Skin of body (tissue), 2 donors: Measurements from ENCODE around the gene CEP170. TPM values are rescaled to one million over a fixed set of nuclear protein-coding genes. Genes with fewer than 3 reads are reported as not detected.
A peak's percentile ranks its signal among the peaks of the same experiment; 100 is the strongest.

Experiments
- DNase-seq: peaks from one replicate; lab custom pipeline; 2025; lab: John Stamatoyannopoulos, UW
- total RNA-seq: library from RNA; depleted of rRNA; stranded (reverse); fragments of >200 nt; gene quantifications from one replicate; pipeline ENCODE4 v1.2.3, GENCODE V29; 2014

Gene CEP170
- total RNA-seq: 82.1 TPM

DNA sequence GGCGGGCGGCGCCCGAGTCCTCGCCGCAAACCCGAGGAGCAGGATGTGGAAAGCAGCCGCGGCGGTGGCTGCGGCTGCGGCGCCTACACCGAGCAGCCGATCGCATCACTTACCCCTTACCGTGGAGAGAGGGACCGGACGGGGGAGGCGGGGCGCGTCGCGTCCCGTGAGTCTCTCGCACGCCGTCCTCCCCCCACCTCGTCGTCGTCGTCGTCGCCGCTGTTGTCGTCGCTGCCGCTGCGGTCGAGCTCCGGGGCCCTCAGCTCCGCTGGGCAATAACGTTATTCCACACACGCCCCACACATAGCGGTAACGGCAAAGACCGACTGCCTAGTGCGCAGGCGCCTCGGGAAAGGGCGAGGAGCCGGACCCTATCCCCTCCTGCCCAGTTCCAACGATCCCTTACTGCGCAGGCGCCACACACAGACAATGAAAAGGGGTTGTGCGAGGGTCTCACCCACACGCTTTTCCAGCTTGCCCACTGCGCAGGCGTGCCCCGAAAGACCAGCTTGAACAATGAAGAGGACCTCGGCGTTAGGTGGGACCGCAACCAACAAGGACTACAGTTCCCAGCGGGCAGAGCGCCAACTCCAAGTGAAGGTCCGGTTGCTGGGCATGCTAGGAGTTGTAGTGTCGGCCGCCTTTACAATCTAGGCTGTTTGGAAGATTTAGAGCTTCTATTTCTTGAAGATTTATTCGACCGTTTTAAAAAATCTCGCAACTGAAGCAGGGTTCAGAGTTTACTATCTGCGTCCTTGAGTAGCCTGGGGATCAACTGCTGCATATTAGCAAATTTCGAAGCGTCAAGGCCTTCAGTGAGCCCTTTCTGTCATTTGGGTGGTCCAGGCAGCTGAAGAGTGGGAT, at the start of gene CEP170:
Gene CEP170, minus strand, starts transcription at position 355 of the 864 bp plus-strand sequence. CDS start 30,001 bp downstream, outside the sequence.
- DNase-seq: peak; percentile 98

DNA sequence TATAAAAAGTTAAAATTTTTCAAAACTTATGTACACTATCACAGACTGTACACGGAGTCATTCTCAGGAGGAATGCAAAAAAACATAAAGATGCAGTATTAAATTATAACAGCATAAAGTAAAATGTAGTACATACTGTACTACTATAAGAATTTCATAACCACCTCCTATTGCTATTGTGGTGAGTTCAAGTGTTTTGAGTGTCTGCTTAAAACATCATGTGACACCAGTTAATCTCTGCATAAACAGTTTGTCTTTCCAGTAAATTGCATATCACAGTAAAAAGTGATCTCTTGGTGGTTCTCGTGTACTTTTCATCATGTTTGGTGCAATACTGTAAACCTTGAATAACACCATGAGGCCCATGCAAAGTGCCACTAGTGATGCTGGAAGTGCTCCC, 46.0 kb upstream of the CEP170 start:
- DNase-seq: no peak

DNA sequence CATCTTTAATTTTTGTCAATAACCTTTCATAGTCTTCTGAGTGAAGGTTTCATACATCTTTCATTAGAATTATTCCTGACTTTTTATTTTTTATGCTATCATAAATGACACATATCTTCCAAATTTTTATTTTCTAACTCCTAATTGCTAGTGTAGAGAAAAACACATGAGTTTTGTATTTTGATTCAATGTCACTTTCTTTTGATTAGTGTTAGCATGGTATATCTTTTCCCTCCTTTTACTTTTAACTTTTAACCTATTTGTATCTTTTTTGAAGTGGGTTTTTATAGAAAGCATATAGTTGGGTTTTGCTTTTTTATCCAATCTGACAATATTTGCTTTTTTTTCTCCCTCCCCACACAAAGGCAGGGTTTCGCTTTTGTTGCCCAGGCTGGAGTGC, 44.0 kb upstream of the CEP170 start:
- no peak for DNase-seq

DNA sequence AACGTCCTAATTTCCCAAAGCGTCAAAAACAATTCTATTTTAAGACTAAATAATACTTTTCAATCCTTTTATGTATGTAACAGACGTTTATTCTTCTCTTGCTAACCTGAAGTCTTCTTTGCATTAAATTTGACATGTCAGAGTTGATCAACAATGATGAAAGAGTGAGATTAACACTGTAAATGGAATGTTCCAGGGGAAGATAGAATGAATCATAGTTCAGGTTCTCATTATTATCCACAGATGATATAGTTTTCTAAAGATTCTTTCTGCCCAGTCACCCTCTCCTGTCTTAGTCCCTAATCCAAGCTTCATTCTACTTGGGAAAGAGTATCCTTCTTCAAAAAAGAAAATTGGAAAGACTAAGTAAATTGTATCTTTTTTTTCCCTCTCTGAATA, 39.6 kb upstream of the CEP170 start:
- DNase-seq: no peak

DNA sequence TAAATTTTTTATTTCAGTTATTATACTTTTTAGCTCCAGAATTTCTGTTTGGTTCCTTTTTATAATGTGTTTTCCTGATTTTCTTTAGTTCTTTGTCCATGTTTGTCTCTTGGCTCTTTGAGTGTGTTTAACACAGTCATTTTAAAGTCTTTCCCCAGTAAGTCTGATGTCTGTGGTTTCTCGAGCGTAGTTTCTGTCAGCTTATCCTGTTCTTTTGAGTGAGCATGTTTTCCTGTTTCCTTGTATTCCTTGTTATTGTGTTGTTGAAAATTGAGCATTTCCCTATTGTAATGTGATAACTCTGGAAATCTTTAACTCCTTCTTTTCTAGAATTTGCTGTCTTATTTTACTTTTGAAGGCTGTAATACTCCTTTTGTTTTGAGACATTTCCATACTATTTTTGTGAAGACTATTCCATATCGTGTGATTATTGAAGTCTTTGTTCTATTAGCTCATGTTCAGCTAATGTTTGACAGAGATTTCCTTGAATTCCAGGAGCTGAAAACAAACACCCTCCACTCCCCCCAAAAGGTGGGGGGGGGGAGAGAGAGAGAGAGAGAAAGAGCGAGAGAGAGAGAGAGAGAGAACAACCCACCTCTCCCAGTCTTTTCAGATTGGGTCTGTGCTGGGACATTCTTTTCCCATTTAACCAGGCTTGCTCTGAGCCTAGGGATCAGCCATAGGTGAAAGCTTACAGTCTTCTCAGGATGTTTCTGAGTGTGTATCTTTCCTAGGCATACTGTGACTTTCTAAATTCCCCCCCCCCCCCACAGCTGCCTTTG, 39.1 kb upstream of the CEP170 start:
- DNase-seq: no peak

DNA sequence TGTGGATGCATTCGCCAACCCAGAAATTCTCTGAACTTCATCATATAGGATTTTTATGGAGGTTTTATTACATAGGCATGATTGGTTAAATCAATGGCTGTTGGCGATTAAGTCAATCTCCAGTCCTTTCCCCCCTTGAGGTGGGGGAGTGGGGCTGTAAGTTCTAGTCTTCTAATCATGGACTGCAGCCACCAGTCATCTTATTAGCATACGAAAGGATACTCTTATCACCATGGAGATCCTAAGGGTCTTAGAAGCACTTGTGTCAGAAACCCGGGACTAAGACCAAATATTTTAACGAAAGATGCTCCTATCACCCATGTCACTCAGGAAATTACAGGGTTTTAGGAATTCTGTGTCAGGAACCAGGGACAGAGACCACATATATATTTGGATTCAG, 37.0 kb upstream of the CEP170 start:
- DNase-seq: no peak

DNA sequence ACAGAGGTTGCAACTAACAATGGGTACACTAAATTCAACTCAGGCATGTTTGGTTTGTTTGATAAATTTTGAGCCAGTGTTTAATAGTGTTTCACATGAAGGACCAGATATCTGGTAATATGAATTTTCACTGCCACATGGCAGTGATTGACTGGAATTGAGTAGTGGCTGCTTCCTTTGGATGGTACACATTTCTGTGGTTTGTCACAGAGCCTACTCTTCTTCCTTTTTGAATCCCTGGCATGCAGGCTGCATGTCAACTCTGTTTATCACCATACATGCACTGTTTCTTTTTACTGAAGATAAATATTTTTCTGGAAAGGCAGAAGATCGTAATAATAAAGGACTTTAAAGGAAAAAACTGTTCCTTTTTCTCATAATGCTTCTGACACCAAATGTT, 36.2 kb upstream of the CEP170 start:
- no peak for DNase-seq

DNA sequence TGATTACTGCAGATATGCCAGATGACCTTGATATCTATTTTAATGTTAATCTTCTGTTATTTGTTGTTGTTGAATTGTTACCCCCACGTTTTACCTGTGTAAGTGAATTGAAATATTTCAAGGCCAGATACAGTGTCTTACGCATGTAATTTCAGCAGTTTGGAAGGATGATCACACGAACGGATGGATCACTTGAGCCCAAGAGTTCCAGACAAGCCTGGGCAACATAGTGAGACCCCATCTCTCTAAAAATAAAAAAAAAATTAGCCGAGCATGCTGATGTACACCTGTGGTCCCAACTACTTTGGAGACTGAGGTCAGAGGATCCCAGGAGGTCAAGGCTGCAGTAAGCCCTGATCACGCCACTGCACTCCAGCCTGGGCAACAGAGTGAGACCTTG, 33.0 kb upstream of the CEP170 start:
- no peak for DNase-seq

DNA sequence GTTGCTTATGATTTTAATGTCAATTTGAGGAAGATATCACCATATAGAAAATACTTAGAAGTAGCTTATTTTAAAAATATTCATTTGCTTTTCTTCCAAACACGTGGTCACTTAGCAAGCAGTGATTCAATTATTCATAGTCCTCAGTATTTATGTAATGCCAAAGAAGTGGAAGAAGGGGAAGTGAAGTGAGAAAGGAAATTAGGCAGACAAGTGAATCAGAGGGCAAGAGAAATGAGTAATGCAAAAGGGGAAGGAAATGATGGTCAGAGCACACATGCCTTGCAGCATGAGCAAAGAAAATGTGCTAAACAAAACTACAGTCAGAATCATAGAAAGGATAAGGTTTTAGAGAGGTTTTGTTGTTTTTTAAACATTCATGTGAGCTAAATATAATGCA, 32.6 kb upstream of the CEP170 start:
- no peak for DNase-seq

DNA sequence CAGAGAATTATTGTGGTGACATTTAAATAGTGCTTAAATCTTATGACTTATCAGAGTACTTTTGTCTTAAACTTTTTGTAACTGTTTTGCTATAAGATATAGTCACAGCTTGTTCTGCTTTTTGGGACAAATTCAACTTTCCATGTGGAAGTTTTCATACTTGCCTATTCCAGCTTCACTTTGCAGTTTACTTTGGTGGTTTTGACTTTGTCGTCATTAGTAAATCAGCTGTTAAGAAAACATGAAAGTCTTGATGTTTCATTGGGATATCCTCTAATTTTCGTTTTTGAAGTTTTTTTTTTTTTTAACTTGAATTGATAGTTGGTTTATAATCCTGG, 32.0 kb upstream of the CEP170 start:
- DNase-seq: no peak

DNA sequence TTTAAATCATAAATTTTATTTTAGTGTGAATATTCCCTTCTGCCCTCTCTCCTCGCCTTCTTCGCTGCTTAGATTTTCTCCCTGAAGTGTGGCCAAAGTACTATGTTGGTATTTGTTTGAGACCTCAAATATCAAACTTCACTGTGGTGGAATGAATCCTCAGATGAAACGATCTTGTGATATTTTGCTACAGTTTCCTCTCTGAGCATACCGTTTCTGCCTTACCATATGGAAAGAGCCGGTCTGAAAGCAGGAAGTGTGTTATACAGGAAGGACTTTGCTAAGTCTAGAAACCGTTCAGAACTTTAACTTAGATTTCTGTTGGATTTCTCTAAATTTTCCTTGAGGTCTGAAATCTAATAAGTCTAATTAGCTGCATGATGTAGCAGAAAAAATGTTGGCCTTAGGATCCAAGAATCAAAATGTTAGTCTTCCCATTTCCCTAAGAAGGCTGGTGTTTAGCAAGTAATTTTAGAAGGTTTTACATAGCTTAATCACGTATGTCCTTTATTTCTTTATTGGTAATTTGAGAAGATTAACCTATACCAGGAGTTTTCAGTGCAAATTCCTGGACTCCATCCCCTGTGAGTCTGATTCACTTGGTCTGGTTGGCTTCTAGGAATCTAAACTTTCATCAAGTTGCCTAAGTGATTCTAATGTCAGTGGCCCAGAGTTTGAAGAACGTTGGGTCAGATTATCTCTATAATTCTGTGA, 31.5 kb upstream of the CEP170 start:
- no peak for DNase-seq

DNA sequence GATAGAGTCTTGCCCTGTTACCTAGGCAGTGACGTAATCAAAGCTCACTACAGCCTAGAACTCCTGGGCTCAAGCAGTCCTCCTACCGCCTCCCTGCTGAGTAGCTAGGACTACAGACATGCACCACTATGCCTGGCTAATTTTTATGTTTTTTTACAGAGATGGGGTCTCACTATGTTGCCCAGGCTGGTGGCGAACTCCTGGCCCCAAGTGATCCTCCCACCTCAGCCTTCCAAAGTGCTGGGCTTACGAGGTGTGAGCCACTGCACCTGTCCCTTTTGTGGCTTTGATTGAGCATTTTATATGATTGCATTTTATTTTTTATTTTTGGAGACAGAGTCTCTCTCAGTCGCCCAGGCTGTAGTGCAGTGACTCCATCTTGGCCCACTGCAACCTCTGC, 26.6 kb upstream of the CEP170 start:
- DNase-seq: no peak

DNA sequence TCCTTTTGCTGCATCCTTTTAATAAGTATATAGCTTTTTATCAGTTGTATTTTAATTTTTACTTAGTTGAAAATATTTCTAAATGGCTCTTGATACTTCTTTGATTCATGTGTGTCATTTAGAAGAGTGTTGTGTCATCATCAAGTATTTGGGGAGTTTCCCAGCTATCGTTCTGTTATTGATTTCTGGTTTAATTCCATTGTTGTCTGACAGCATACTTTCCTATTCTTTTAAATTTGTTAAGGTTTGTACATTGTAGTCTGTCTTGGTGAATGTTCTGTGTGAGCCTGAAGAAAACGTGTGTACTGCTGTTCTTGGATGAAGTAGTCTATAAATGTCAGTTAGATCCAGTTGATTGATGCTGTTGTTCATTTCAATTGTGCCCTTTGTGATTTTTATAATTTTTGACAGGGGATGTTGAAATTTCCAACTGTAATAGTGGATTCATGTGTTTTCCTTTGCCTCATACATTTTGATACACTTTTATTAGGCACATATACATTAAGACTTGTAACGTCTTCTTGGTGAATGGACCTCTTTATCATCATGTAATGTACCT, 25.6 kb upstream of the CEP170 start:
- DNase-seq: no peak

DNA sequence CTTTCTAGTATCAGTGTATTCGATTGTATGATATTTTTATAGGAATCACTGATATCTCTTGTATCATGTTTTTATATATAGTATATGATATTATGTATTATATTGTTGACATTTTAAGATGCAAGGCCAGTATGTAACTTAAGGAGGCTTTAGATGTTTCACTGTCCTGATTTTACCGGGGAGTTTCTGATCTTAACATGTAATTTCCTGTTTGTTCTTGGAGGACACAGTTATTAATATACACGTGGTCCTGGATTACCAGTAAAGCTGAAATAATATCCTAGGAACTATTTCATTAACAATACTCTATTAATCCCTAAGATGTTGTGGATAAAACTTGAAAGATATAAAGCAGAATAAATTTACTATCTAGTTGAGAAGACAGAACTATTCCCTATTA, 20.2 kb upstream of the CEP170 start:
- no peak for DNase-seq

DNA sequence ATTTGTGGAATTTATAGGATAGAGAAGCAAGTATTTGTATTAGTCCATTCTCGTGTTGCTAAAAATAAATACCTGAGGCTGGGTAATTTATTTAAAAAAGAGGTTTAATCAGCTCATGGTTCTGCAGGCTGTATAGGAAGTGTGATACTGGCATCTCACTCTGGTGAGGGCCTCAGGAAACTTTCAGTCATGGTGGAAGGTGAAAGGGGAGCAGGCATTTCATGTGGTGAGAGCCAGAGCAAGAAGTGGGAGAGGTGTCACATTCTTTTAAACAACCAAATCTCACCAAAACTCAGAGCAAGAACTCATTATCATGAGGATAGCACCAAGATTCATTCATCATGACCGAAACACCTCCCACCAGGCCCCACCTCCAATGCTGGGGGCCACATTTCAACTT, 18.9 kb upstream of the CEP170 start:
- DNase-seq: no peak

DNA sequence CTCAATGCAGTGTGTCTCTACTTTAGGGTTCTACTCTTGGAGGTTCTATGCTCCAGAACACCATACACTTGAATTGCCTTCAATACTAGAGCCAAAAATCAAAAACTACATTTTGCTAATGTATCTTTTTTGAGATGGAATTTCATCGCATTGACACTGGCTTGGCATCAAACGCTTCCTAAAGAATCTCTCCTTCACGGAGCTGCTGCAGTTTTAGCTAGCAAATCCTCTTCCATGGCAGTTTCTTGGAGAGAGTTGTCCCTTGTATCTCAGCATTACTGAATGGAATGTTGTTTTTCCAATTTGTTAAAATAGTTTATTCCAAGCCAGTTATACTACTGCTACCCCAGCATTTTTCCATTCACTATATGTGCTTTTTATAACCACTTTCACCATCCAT, 18.4 kb upstream of the CEP170 start:
- no peak for DNase-seq

DNA sequence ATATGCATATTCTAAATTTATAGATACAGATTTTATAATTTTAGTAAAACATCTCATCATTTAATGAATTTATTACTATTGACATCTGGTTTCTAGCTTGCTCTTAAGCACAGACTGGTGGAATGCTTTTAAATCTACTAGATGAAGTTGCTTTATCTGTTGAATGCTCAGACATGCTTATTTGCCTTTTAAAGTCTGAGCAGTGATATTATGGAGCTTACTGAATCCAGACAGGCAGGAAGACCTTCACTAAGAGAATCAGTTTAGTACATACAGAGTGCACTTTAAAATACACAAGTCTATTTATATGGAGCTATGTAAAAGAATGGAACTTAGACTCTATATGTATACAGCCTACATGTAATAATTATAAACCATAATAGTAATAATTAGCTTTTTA, 17.3 kb upstream of the CEP170 start:
- no peak for DNase-seq

DNA sequence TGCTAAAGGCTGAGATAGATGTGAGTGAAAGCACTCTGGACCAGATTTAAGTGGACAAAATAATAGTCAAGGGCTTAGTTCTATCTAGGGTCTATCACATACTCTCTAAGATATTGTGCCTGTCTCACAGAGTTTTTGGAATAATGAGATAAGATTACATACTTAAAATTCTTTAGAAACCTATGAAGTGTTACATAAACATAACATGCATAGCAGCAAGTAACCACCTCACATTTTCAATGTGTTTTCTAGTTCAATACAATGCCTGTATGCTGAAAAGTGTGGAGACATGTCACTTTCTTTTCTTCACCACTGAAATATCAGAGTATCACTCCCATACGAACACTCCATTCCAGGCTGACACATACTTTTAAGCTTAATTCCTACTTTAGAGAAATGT, 16.9 kb upstream of the CEP170 start:
- DNase-seq: no peak

DNA sequence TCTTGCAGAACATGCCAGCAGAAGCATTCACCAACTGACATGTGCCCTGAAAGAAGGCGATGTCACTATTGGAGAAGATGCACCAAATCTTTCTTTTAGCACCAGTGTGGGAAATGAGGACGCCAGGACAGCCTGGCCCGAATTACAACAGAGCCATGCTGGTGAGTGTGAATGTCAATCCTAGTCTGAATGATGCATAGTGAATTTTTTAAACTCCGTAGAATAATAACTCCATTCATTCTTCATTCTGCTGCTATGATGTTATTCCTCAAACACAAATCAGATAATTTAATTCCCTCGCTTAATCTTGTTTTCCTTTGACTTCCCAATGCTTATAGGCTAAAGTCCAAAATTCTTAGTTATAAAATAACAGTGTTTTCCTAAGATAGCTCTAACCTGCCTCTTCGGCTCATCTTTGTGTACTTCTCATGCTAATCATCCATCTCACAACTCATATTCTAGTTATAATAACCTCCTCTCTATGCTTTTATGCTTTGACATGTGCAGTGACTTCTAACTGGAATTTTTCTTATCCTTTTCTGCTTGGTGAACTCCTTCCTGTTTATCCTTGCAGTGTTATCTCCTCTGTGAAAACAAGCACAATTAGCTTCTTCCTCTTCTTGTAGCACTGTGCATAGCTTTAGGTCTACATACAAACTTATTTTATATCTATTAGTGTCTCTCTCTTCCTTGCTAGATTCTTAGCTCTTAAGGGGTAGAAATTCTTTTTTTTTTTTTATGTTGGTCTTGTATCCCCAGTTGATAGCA, 15.2 kb upstream of the CEP170 start:
- no peak for DNase-seq

DNA sequence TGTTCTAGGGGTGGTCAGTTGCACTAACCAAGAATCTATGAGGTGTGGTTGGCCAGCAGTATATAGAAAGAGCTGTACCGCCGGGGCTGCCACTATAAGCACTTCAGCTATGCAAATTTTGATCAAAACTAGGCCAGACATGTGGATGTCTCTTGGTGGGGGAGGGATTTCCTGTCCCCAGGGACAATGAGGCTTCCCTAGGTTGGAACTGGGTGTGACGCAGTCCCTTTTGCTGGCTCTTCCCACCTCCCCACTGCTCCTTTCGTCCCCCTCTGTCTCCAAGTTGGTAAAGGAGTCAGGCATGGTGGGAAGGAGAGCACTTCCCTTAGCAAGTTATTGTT, 14.3 kb upstream of the CEP170 start:
- DNase-seq: no peak

DNA sequence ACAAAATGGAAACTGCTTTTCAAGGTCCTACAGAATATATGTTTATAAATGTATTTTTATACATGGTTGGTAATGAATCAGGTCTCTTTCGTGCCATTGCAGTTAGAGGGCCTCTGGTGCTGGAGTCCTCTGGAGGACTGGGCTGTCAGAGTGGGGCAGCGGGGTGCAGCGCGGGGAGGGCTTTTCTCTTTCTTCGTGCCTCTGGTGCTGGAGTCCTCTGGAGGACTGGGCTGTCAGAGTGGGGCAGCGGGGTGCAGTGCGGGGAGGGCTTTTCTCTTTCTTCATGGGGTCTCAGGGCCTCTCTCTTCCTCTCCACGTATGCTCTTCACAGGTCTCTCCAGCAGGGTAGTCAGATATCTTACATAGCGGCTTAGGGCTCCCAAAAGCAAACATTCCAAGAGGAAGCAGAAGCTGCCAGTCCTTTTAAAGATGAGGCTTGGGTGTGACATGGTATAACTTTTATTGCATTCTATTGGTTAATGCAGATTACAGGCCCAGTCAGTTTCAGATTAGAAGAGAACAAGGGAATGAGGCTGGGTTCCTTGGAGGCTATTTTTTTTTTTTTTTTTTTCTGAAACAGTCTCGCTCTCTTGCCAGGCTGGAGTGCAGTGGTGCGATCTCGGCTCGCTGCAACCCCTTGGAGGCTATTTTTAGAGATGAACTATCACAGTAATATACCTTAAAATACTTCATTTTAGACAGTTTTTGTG, 13.8 kb upstream of the CEP170 start:
- DNase-seq: no peak
